ENCODE measurements around the gene ZNF516. TPM values are rescaled to one million over a fixed set of nuclear protein-coding genes. Genes with fewer than 3 reads are reported as not detected.

The ZNF516 gene
- total RNA-seq, 2 experiments from 2014 or later: 1.5 to 2.0 TPM

- ATAC-seq: no peak
- Mint-ChIP-seq H3K36me3 (peaks cover 2% of the 10 kb centered on the region), H3K27me3 (peaks cover 24% of the 10 kb centered on the region), H3K9me3 (ENCODE audit: low read depth) (no peaks in the 10 kb centered on the region), H3K27ac (no peak overlapping the region), H3K4me3 (no peak overlapping the region), H3K4me1 (peaks cover 10% of the 10 kb centered on the region)
- DNase-seq: no peak
- CTCF ChIA-PET: no interaction called here
These were observed 48.5 kb downstream of the ZNF516 start for GRCh38 chr18:76446321-76447257.

GRCh38 chr18:76445741-76446232, 49.3 kb downstream of the ZNF516 start:
- no peak overlapping the region for H3K4me3 Mint-ChIP-seq
- peaks cover 2% of the 10 kb centered on the region for H3K36me3 Mint-ChIP-seq
- CTCF ChIA-PET: no interaction called here
- H3K27me3 Mint-ChIP-seq: peaks cover 18% of the 10 kb centered on the region
- H3K4me1 Mint-ChIP-seq: peaks cover 7% of the 10 kb centered on the region
- no peaks in the 10 kb centered on the region for H3K9me3 Mint-ChIP-seq (ENCODE audit: low read depth)
- no peak overlapping the region for H3K27ac Mint-ChIP-seq
- ATAC-seq (no peak), DNase-seq (no peak)

- CTCF ChIA-PET: no interaction called here
- H3K4me3 Mint-ChIP-seq: no peak overlapping the region
These were observed 49.8 kb downstream of the ZNF516 start for GRCh38 chr18:76445275-76445674.

GRCh38 chr18:76444446-76445105, 50.5 kb downstream of the ZNF516 start:
- CTCF ChIA-PET: no interaction called here

More at GRCh38 chr18:76445275-76445674, 49.8 kb downstream of the ZNF516 start:
- Mint-ChIP-seq H3K36me3 (peaks cover 2% of the 10 kb centered on the region), H3K9me3 (ENCODE audit: low read depth) (no peaks in the 10 kb centered on the region), H3K4me1 (peaks cover 2% of the 10 kb centered on the region), H3K27ac (no peak overlapping the region), H3K27me3 (peaks cover 14% of the 10 kb centered on the region)
- DNase-seq (no peak), ATAC-seq (no peak)

GRCh38 chr18:76443519-76444445, 51.3 kb downstream of the ZNF516 start:
- no peak overlapping the region for H3K27ac Mint-ChIP-seq
- no peak for ATAC-seq
- H3K4me3 Mint-ChIP-seq: no peak overlapping the region
- CTCF ChIA-PET: no interaction called here
- no peaks in the 10 kb centered on the region for H3K36me3 Mint-ChIP-seq
- peaks cover 3% of the 10 kb centered on the region for H3K27me3 Mint-ChIP-seq
- H3K4me1 Mint-ChIP-seq: no peaks in the 10 kb centered on the region
- DNase-seq: peak; percentile 18
- H3K9me3 Mint-ChIP-seq (ENCODE audit: low read depth): no peaks in the 10 kb centered on the region

More at GRCh38 chr18:76444446-76445105, 50.5 kb downstream of the ZNF516 start:
- no peak overlapping the region for H3K27ac Mint-ChIP-seq
- no peaks in the 10 kb centered on the region for H3K4me1 Mint-ChIP-seq
- no peak for ATAC-seq
- no peaks in the 10 kb centered on the region for H3K36me3 Mint-ChIP-seq
- no peak overlapping the region for H3K4me3 Mint-ChIP-seq
- no peaks in the 10 kb centered on the region for H3K9me3 Mint-ChIP-seq (ENCODE audit: low read depth)
- no peak for DNase-seq
- peaks cover 9% of the 10 kb centered on the region for H3K27me3 Mint-ChIP-seq

GRCh38 chr18:76442413-76443171, 52.5 kb downstream of the ZNF516 start:
- Mint-ChIP-seq H3K27me3 (no peaks in the 10 kb centered on the region), H3K9me3 (ENCODE audit: low read depth) (no peaks in the 10 kb centered on the region), H3K4me1 (no peaks in the 10 kb centered on the region), H3K4me3 (no peak overlapping the region), H3K36me3 (no peaks in the 10 kb centered on the region), H3K27ac (no peak overlapping the region)
- ATAC-seq (no peak), DNase-seq (peak; percentile 12)
- CTCF ChIA-PET: no interaction called here

GRCh38 chr18:76441668-76442412, 53.2 kb downstream of the ZNF516 start:
- no peak for DNase-seq
- no peak for ATAC-seq
- CTCF ChIA-PET: no interaction called here
- Mint-ChIP-seq H3K4me3 (no peak overlapping the region), H3K4me1 (no peaks in the 10 kb centered on the region), H3K27me3 (no peaks in the 10 kb centered on the region), H3K27ac (no peak overlapping the region), H3K36me3 (no peaks in the 10 kb centered on the region), H3K9me3 (ENCODE audit: low read depth) (no peaks in the 10 kb centered on the region)

- H3K36me3 Mint-ChIP-seq: no peaks in the 10 kb centered on the region
- H3K4me3 Mint-ChIP-seq: no peak overlapping the region
- H3K27me3 Mint-ChIP-seq: no peaks in the 10 kb centered on the region
- ATAC-seq: no peak
- CTCF ChIA-PET: no interaction called here
- no peaks in the 10 kb centered on the region for H3K9me3 Mint-ChIP-seq (ENCODE audit: low read depth)
- H3K27ac Mint-ChIP-seq: no peak overlapping the region
- DNase-seq: no peak
- H3K4me1 Mint-ChIP-seq: no peaks in the 10 kb centered on the region
These were observed 53.9 kb downstream of the ZNF516 start for GRCh38 chr18:76441002-76441667.

- Mint-ChIP-seq H3K4me3 (no peak overlapping the region), H3K9me3 (ENCODE audit: low read depth) (no peaks in the 10 kb centered on the region), H3K4me1 (no peaks in the 10 kb centered on the region), H3K27ac (no peak overlapping the region), H3K27me3 (no peaks in the 10 kb centered on the region), H3K36me3 (no peaks in the 10 kb centered on the region)
- CTCF ChIA-PET: no interaction called here
- no peak for DNase-seq
- no peak for ATAC-seq
These were observed 57.1 kb downstream of the ZNF516 start for GRCh38 chr18:76437910-76438309.

GRCh38 chr18:76437011-76437410, 58.0 kb downstream of the ZNF516 start:
- Mint-ChIP-seq H3K4me1 (no peaks in the 10 kb centered on the region), H3K9me3 (ENCODE audit: low read depth) (no peaks in the 10 kb centered on the region), H3K27ac (no peak overlapping the region), H3K4me3 (no peak overlapping the region), H3K27me3 (no peaks in the 10 kb centered on the region), H3K36me3 (no peaks in the 10 kb centered on the region)
- ATAC-seq: no peak
- CTCF ChIA-PET: no interaction called here
- no peak for DNase-seq

- DNase-seq: no peak
- H3K27ac Mint-ChIP-seq: no peak overlapping the region
- no peak overlapping the region for H3K4me3 Mint-ChIP-seq
- ATAC-seq: no peak
- no peaks in the 10 kb centered on the region for H3K4me1 Mint-ChIP-seq
- H3K9me3 Mint-ChIP-seq (ENCODE audit: low read depth): no peaks in the 10 kb centered on the region
- no peaks in the 10 kb centered on the region for H3K36me3 Mint-ChIP-seq
- CTCF ChIA-PET: no interaction called here
- H3K27me3 Mint-ChIP-seq: no peaks in the 10 kb centered on the region
These were observed 58.7 kb downstream of the ZNF516 start for GRCh38 chr18:76436342-76436741.

All from activated CD8-positive, alpha-beta memory T cell treated with anti-CD3 and anti-CD28 coated beads, Interleukin-2, amount 10 ng/mL, durations not matched to agents 7 days and 5 days (primary cell).